Muscle of leg (tissue), 11 donors: ENCODE measurements around the gene RGS3. TPM values are rescaled to one million over a fixed set of nuclear protein-coding genes. Genes with fewer than 3 reads are reported as not detected.

Experiments used
- DNase-seq: peaks from one replicate; pipeline ENCODE4 v3.0.0; 2013
- H3K27ac ChIP-seq: one replicate; pipeline ENCODE4 v1.5.1; 2013; ENCODE audit warnings: mild to moderate bottlenecking, low read length, control low read depth
- H3K27me3 ChIP-seq: one replicate; pipeline ENCODE4 v1.6.1; 2013; ENCODE audit warnings: low read length; ENCODE audit not compliant: control insufficient read depth, insufficient read depth
- H3K36me3 ChIP-seq: one replicate; pipeline ENCODE4 v1.6.1; 2013; ENCODE audit warnings: low read length; ENCODE audit not compliant: control insufficient read depth, insufficient read depth
- H3K4me1 ChIP-seq: one replicate; pipeline ENCODE4 v1.6.1; 2013; ENCODE audit warnings: low read length; ENCODE audit not compliant: control insufficient read depth, insufficient read depth
- H3K4me3 ChIP-seq: one replicate; pipeline ENCODE4 v1.5.1; 2013; ENCODE audit warnings: low read length, control low read depth
- H3K9me3 ChIP-seq: replicated peaks from 2 replicates; pipeline ENCODE4 v1.6.1; 2013; ENCODE audit warnings: low read depth, low read length; ENCODE audit not compliant: control insufficient read depth
- WGBS: methylation state at CpG from one replicate; pipeline ENCODE4 v1.1.5; 2013; ENCODE audit warnings: missing lambda C conversion rate; ENCODE audit not compliant: insufficient coverage; 5-methylcytosine and 5-hydroxymethylcytosine counted together
- polyA plus RNA-seq, 8 donors: library from polyadenylated mRNA; unstranded; fragments of 120-200 nt; gene quantifications; one replicate each; pipeline versions ENCODE4 v1.2.1 to v1.2.3, GENCODE V29; 2013; ENCODE audit warnings: inconsistent platforms in 1 of 8, low replicate concordance in 1 of 8; ENCODE audit not compliant: insufficient read length in 8 of 8, insufficient read depth in 1 of 8
- total RNA-seq: library from RNA; stranded (reverse); fragments of 120-200 nt; gene quantifications from one replicate; pipeline ENCODE4 v1.2.4, GENCODE V29; 2013

The RGS3 gene
- total and polyA plus RNA-seq, 9 donors: 38.0 to 63.3 (median 49.1) TPM

GRCh38 chr9:113598451-113598850, 134.9 kb downstream of the RGS3 start:
- WGBS: no CpG with 5 or more reads among the region's 2 CpGs
- H3K4me3 ChIP-seq: no peak overlapping the region
- H3K4me1 ChIP-seq: peaks cover 93% of the 10 kb centered on the region
- H3K36me3 ChIP-seq: peaks cover 37% of the 10 kb centered on the region
- H3K9me3 ChIP-seq: no peaks in the 10 kb centered on the region
- no peaks in the 10 kb centered on the region for H3K27me3 ChIP-seq
- H3K27ac ChIP-seq: peak overlapping the region; percentile 89
- DNase-seq: peak; percentile 15

- Histone ChIP-seq H3K4me3 (no peak overlapping the region), H3K9me3 (no peaks in the 10 kb centered on the region), H3K36me3 (peaks cover 37% of the 10 kb centered on the region), H3K27me3 (no peaks in the 10 kb centered on the region), H3K27ac (peak overlapping the region; percentile 89), H3K4me1 (peaks cover 93% of the 10 kb centered on the region)
- DNase-seq: peak; percentile 16
- 61% methylated on average over 5 of the region's 5 CpGs for WGBS
Observed at GRCh38 chr9:113598883-113599282, 135.4 kb downstream of the RGS3 start.

GRCh38 chr9:113599646-113600022, 136.1 kb downstream of the RGS3 start:
- peak; percentile 97 for DNase-seq
- H3K4me1 ChIP-seq: peaks cover 87% of the 10 kb centered on the region

GRCh38 chr9:113600023-113600823, 136.7 kb downstream of the RGS3 start:
- Histone ChIP-seq H3K27ac (peak overlapping the region; percentile 89), H3K27me3 (no peaks in the 10 kb centered on the region), H3K4me1 (peaks cover 81% of the 10 kb centered on the region), H3K4me3 (no peak overlapping the region), H3K36me3 (peaks cover 31% of the 10 kb centered on the region), H3K9me3 (no peaks in the 10 kb centered on the region)
- 55% methylated on average over 6 of the region's 12 CpGs for WGBS
- DNase-seq: peak; percentile 51

More at GRCh38 chr9:113599646-113600022, 136.1 kb downstream of the RGS3 start:
- peaks cover 36% of the 10 kb centered on the region for H3K36me3 ChIP-seq
- WGBS: 22% methylated on average over 5 of the region's 5 CpGs
- H3K27ac ChIP-seq: peak overlapping the region; percentile 89
- no peak overlapping the region for H3K4me3 ChIP-seq
- no peaks in the 10 kb centered on the region for H3K27me3 ChIP-seq
- no peaks in the 10 kb centered on the region for H3K9me3 ChIP-seq

- Histone ChIP-seq H3K4me3 (no peak overlapping the region), H3K27ac (peak overlapping the region; percentile 89), H3K4me1 (peaks cover 74% of the 10 kb centered on the region), H3K27me3 (no peaks in the 10 kb centered on the region), H3K36me3 (peaks cover 24% of the 10 kb centered on the region), H3K9me3 (no peaks in the 10 kb centered on the region)
- DNase-seq: peak; percentile 79
- 93% methylated on average over 1 of the region's 5 CpGs for WGBS
Observed at GRCh38 chr9:113600871-113601614, 137.5 kb downstream of the RGS3 start.

GRCh38 chr9:113601656-113602055, 138.1 kb downstream of the RGS3 start:
- Histone ChIP-seq H3K4me1 (peaks cover 70% of the 10 kb centered on the region), H3K9me3 (no peaks in the 10 kb centered on the region), H3K27ac (peak overlapping the region; percentile 89), H3K36me3 (peaks cover 18% of the 10 kb centered on the region), H3K27me3 (no peaks in the 10 kb centered on the region), H3K4me3 (no peak overlapping the region)
- DNase-seq: peak; percentile 69
- WGBS: 18% methylated on average over 3 of the region's 5 CpGs

- peaks cover 11% of the 10 kb centered on the region for H3K36me3 ChIP-seq
- DNase-seq: peak; percentile 90
- 2% methylated on average over 11 of the region's 17 CpGs for WGBS
- H3K27ac ChIP-seq: peak overlapping the region; percentile 89
- H3K9me3 ChIP-seq: no peaks in the 10 kb centered on the region
- peaks cover 63% of the 10 kb centered on the region for H3K4me1 ChIP-seq
- H3K4me3 ChIP-seq: no peak overlapping the region
- H3K27me3 ChIP-seq: no peaks in the 10 kb centered on the region
Observed at GRCh38 chr9:113602126-113603047, 138.9 kb downstream of the RGS3 start.

GRCh38 chr9:113603048-113603375, 139.5 kb downstream of the RGS3 start:
- H3K27me3 ChIP-seq: no peaks in the 10 kb centered on the region
- H3K4me1 ChIP-seq: peaks cover 57% of the 10 kb centered on the region
- DNase-seq: peak; percentile 48
- peak overlapping the region; percentile 89 for H3K27ac ChIP-seq
- no peaks in the 10 kb centered on the region for H3K9me3 ChIP-seq
- H3K36me3 ChIP-seq: peaks cover 4% of the 10 kb centered on the region
- 31% methylated on average over 5 of the region's 8 CpGs for WGBS
- no peak overlapping the region for H3K4me3 ChIP-seq

- DNase-seq: no peak
- no peak overlapping the region for H3K4me3 ChIP-seq
- WGBS: 100% methylated on average over 2 of the region's 5 CpGs
- no peaks in the 10 kb centered on the region for H3K9me3 ChIP-seq
- H3K4me1 ChIP-seq: peaks cover 52% of the 10 kb centered on the region
- no peak overlapping the region for H3K27ac ChIP-seq
- no peaks in the 10 kb centered on the region for H3K36me3 ChIP-seq
- no peaks in the 10 kb centered on the region for H3K27me3 ChIP-seq
Observed at GRCh38 chr9:113603773-113604172, 140.2 kb downstream of the RGS3 start.
